Embryonic facial prominence (tissue), 1 donor: ENCODE data around the gene PODN.

Experiments
- DNase-seq: peaks from one replicate; pipeline ENCODE4 v3.0.0-alpha.2; 2016; ENCODE audit errors: extremely low spot score

PODN gene

DNA sequence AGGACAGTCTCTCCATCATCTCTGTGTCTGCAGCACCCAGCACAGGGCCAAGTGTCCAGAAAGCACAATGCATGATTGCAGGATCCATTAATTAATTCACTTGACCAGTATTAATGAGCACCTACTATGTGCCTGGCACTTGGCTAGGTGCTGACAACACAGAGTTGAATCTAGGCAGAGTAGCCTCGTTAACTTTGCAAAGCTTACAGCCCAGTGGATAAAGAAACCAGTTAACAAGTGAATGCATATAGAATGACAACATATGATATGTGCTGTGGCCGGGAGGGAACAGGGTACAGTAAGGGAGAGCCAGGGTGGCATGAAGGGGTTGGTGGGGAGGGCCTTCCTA is 69.6 kb downstream of the PODN start:
- no peak for DNase-seq

DNA sequence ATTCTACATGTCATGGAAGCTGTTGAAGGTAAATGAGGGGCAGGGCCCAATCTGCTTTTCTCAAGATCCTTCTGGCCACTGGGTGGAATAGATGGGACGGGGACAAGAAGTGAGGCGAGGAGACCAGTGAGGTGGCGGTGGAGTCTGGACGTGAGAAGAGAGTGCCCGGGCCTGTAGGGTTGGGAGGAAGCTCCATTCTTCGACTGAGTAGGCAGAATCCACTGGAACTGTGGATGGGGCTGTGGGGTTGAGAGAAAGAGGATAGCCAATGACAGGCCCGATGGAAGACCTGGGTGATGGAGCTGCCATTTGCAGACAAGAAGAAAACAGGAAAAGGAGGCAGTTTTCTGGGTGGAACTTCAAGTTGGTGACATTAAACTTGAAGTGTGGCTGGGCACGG is 70.2 kb downstream of the PODN start:
- no peak for DNase-seq

DNA sequence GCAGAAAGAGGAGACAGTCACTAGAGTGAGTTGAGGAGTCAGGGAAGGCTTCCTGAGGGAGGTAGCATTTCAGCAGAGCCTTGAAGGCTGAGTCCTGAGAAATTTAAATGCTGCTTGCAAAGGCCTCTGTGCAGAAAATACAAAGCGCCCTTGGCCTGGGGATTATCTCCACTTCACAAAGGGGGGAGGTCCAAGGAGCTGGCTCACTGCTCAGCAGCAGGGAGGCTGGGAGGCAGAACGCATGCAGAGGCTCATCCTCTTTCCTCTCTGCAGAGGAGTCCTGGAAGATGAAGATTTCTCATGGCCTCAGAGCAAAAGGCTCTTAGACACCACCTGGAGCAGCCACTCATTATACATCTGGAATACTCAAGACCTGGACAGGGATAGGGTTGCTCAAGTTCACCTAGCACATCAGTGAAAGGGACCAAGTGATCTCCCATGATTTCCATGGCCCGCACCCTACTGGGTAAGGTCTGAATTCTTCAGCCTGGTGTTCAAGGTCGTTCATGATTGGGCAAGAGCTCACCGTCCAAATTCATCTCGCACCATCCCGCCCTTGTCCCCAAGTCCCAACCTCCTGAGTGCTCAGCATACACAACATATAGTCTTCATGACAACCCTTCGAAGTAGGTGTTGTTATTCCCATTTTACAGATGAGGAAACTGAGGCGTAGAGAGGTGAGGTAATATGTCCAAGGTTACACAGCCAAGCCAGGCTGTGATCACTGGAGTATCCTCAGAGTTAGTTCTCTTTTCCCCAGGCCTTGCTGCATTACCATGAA is 71.4 kb downstream of the PODN start:
- DNase-seq: no peak

DNA sequence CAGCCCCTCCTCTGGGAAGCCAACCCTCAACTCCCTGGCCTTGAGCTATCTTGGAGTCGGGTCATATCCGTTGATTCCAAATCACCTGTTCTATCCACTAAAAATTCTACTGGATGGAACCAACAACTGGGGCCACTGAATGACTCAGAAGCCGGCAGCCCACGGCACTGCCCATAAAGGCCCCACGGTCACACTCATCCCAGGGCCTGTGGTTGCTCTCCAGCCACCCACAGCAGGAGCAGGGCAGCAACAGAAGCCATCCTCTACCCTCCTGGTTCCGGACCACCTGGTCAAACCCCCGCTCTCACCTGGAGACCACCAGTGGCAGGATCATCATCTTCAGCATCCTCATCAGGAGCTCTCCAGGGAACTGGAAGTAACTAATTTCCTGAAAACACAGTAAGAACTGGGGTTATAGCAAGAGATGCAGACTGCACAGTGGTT is 72.1 kb downstream of the PODN start:
- DNase-seq: no peak
